Embryonic facial prominence (tissue), 1 donor: Measurements from ENCODE around the gene FGR.

ENCODE experiments used
- DNase-seq: peaks from one replicate; pipeline ENCODE4 v3.0.0-alpha.2; 2016; ENCODE audit errors: extremely low spot score

FGR gene

GRCh38 chr1:27588256-27589232 is 46.4 kb downstream of the FGR start:
- DNase-seq, result no peak

DNA sequence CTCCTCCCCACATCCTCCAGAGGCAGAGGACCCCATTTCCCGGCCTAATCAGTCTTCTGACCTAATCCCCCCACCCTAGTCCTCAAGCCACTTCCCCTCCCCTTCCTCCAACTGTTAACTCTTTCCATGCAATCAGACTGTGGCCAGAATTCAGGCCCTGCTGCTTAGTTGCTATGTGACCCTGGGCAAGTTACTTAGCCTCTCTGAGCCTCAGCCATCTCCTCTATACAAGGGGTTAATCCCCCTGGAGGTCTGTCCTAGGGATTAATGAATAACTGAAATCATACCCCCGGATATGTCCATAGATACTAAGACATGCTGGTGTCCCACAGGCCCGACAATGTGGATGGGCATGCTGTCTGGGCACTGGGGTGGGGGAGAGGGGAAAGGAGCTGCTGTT is 49.3 kb downstream of the FGR start:
- DNase-seq, result no peak

- no peak for DNase-seq
Measured at GRCh38 chr1:27584453-27584852, 50.5 kb downstream of the FGR start.

DNA sequence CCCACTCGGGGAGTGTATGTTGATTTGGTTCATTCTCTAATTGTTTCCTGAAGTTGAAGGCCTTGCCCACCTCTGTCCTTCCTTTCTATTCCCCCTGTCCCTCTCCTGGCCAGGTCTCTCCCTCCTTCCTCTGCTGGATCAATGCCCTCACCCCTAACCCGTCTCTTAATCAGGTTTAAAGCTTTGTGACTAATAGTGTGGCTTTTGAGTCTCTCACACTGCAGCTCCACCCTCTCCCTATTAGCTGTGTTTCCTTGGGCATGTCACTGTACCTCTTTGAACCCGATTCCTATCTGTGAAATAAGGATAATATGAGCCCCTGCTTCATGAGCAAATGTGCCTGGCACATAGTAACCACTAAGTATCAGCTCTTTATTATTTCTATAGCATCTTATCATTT is 51.5 kb downstream of the FGR start:
- DNase-seq, result no peak

DNA sequence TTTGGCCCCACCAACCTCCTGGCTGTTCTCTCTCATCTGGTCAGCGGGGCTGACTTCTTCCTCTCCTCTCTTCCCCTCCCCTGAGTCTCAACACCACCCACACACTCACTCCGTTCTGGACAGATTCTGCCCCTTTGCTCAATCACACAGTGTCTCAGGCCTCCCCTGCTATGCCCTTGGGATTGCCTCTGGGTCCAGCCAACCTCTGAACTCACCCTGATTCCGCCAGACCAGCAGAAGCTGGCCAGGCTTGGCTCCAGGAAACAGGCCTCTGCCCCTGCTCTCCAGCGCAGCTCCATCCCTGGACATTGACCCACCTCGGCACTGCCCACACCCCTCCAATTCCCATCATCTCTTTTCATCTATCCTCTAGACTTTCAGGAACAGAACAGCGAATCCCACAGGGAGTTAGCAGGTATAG is 53.2 kb downstream of the FGR start:
- DNase-seq, result no peak

- no peak for DNase-seq
Measured at GRCh38 chr1:27577504-27578188, 57.3 kb downstream of the FGR start.

DNA sequence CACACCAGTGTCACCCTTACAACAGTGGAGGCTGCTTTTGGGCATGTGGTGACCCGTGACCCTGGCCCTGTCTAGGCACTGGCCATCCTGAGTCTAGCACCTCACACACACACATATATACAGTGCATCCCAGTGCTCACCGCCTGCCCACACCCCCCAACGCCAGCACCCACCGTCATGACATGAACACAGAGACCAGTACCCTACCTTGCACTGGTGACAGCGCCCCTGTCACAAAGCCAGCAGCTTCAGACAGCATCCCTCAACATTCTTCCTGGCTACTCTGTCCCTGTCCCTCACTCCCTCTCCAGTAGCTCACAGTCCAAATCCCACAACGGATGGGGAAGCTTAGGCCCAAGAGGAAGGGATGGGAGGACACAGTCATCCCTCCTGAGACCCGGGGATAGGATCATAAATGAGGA is 58.2 kb downstream of the FGR start:
- DNase-seq, result no peak

- DNase-seq, result no peak
Measured at GRCh38 chr1:27575840-27576331, 59.1 kb downstream of the FGR start.

GRCh38 chr1:27574871-27575831 is 59.8 kb downstream of the FGR start:
- no peak for DNase-seq

DNA sequence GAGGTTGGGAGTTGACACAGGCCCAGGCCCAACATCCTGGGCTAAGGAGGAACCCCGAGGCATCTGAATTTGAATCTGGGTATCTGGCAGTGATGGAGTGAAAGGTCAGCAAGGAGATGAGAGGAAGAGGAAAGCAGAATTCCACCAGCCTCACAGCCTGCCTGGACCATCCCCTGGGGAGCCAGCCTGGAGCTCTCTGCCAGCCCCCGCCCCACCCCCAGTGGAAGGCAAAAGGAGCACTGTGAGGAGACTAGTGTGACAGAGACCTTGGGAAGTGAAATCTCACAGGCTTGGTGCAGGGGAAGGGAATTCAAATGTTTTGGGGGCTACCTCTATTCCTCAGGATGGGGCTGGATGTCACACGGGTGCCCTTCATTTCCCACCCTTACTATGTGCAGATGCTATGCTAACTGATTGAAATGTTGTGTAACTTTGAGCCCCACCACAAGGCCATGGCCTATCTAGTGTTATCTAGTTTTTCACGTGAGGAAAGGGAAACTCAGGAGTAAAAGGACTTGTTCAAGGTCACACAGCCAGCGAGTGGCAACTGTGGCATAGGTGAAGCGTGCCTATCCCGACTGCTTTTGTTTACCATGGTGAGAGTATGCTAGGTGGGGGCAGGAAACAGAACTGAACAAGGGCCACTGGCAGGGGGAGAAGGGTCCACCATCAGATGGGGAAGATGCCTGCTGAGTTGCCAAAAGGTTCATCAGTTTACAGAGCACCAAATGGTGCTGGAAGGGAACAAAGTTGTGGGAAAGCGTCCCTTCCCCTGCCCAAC is 60.8 kb downstream of the FGR start:
- DNase-seq, result no peak

DNA sequence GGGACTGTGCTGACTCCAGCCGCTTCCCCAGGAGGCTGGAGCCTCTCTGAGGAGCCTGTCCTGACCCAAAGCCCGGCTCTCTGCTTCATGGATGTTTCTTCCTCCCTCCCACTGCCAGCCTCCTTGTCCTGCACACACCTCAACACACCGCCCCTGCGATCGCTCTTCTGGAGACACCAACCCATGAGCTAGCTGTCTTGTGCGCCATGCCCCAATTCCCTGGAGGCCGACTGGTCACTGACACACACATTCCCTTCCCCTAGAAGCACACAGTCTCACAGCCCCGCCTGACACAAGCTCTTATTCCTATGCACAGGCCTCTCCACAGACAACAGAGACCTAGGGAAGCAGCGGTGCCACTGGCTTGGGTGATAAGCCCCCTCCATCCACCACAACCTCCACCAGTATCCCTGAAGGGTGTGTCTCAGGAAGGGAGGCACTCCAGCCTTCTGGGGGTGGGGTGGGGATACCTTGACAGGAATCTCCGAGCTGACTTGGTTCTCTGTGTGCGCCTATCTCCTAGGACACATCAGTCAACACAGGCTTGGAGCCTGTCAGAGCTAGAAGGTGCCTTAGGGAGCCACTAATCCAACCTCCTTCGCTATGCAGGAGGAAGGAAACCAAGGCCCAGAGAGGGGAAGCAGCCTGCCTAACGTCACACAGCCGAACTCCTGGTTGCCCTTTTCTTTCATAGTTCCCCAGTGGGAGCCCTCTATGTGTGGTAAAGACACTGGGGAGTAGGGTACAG is 62.1 kb downstream of the FGR start:
- no peak for DNase-seq

- DNase-seq, result no peak
Measured at GRCh38 chr1:27572019-27572678, 62.8 kb downstream of the FGR start.

GRCh38 chr1:27571439-27572018 is 63.5 kb downstream of the FGR start:
- DNase-seq, result no peak

DNA sequence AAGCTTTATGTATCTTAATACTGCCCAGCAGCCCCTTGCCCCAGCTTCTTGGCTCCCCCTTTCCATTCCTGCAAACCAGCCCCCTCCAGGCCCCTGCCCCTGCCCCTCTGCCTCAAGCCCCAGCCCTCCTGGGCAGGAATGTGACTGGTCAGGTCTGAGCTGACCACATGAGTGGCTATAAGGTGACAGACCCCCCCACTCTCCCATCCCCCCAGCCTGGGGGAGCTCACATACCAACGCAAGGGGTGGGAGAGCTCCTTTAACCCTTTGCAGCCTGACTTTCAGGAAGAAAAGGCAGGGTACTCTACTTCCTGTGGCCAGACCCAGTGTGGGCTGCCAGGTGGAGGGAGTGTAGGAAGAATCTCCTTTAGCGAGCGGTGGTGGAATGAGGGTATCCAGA is 64.2 kb downstream of the FGR start:
- DNase-seq, result no peak

DNA sequence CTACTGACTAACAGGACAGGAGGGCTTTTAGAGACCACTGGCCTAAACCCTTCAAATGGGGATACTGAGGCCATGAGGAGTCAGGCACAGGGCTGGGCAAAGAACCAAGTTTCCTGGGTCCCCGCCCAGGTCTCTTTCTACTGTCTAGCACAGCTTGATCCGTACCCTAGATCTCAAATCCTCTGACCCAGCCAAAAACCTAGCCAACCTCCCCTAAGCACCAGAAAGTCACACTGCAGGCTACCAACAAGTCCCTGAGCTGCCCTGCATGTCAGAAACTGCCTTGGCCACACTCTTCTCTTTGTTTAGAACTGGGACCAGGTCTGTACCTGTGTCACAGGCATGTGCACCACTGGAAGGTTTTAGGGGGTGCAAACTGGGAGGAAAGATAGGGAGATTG is 64.6 kb downstream of the FGR start:
- no peak for DNase-seq

DNA sequence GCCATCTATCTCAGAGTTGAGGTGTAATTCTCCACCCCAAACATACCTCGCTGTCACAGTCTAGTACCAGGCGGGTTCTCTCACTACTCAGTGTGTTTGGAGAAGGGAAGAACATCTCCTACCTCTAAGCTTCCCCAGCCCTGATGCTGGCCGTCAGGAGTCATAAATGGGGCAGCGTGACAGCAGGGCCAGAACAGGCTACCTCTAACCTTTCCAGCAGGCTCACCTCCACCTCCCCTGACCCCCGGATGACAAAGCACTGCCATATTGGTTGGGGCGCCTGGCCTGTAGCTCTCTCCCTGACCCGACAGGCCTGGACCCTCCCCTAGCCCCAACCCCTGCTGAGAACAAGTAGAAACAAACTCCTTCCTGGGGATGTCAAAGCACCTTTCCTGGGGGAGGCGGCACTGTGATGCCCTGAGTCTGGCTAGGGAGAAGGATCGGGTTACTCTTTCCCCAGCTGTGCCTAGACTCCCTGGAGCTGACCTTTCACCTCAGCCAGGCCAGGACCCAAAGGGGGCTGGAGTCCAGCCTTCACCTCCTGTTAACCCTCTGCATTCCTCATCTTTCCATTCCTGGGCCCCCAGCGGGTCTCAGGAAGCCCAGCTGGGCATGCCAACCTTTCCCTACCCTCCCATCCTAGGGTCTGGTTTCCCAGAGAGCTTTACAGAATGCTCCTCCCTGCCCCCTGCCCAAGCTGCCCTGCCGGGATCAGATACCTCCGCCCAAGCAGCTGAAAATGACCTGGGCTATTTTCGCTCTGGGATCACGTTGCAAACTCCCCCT is 65.3 kb downstream of the FGR start:
- DNase-seq, result no peak

- DNase-seq, result no peak
Measured at GRCh38 chr1:27569088-27569460, 65.9 kb downstream of the FGR start.

DNA sequence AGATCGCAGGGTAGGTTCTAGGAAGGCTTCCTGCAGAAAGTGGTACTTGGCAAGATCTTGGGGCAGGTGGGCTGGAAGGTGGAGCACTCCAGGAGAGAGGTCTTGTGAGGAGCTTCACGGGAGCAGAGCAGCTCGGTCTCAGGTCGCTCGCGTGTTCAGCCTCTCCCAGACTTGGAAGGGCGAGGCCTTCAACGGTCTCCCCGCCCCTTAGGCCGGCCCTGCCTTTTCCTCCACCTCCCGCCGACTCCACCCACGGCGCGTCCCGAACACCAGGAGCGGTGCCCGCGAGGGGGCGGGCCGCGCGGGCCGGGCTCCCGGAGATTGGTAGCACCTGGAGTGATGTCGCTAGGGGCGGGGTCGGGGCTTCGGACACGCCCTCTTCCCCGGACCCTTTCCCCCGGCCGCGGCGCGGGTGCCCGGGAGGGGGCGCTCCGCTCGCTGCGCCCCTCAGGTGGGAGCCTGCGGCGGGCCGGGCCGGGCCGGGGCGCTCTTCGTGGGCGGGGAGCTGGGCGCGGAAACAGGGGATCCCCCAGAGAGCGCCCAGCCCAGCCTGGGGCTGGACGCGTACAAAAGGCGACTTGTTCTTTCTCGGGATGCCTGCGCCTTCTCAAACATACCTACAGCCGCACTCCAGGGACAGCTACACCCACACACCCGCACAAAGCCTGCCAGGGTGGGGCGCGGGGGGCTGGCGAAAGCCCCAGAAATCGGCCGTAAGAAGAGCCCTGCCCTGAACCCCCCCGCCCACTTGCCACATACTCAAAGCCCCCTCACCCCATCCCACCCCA is 66.5 kb downstream of the FGR start:
- DNase-seq, result peak; percentile 78
